Trophoblast cell (in vitro differentiated cells and primary cell): ENCODE results near the gene PRR14L.
A peak's percentile ranks its signal among the peaks of the same experiment; 100 is the strongest.
"Not testable (repeated sequence)": the region's sequence is repeated elsewhere in the genome, so short reads cannot be mapped to it uniquely, and the experiment has no call there.

ENCODE experiments used
- DNase-seq, 2 donors: peaks; one replicate each; pipeline ENCODE4 v3.0.0-alpha.2; 2016
- H2AFZ ChIP-seq: 2 replicates; pipeline ENCODE4 v1.6.1; 2013; ENCODE audit warnings: low read length, moderate library complexity, mild to moderate bottlenecking; ENCODE audit not compliant: insufficient read depth, poor library complexity
- H2AK5ac ChIP-seq: 2 replicates; pipeline ENCODE4 v1.6.1; 2013; ENCODE audit warnings: mild to moderate bottlenecking, low read length
- H2BK120ac ChIP-seq: 2 replicates; pipeline ENCODE4 v1.6.1; 2013; ENCODE audit warnings: low read length, mild to moderate bottlenecking, moderate library complexity; ENCODE audit not compliant: insufficient read depth, poor library complexity
- H2BK12ac ChIP-seq: 2 replicates; pipeline ENCODE4 v1.6.1; 2013; ENCODE audit warnings: mild to moderate bottlenecking, low read length, moderate library complexity
- H2BK5ac ChIP-seq: 2 replicates; pipeline ENCODE4 v1.6.1; 2013; ENCODE audit warnings: low read length, low read depth, moderate library complexity, mild to moderate bottlenecking; ENCODE audit not compliant: poor library complexity
- H3K14ac ChIP-seq: 2 replicates; pipeline ENCODE4 v1.6.1; 2013; ENCODE audit warnings: mild to moderate bottlenecking, low read length
- H3K18ac ChIP-seq: 2 replicates; pipeline ENCODE4 v1.6.1; 2013; ENCODE audit warnings: mild to moderate bottlenecking, low read length
- H3K23ac ChIP-seq: 2 replicates; pipeline ENCODE4 v1.6.1; 2013; ENCODE audit warnings: low read length
- H3K27ac ChIP-seq: 2 replicates; pipeline ENCODE4 v1.5.1; 2013; ENCODE audit warnings: low read depth, mild to moderate bottlenecking, inconsistent platforms, low read length, moderate library complexity
- H3K27me3 ChIP-seq: 2 replicates; pipeline ENCODE4 v1.6.1; 2013; ENCODE audit warnings: inconsistent platforms, mild to moderate bottlenecking, low read length, moderate library complexity; ENCODE audit not compliant: insufficient read depth
- H3K36me3 ChIP-seq, 2 experiments: 1 replicate in 1 of 2; 2 replicates in 1 of 2; pipeline ENCODE4 v1.6.1; 2013; ENCODE audit warnings: low read length in 2 of 2, mild to moderate bottlenecking in 2 of 2, moderate library complexity in 1 of 2; ENCODE audit not compliant: insufficient read depth in 2 of 2, control insufficient read depth in 1 of 2
- H3K4ac ChIP-seq: 2 replicates; pipeline ENCODE4 v1.6.1; 2013; ENCODE audit warnings: low read depth, mild to moderate bottlenecking, low read length, moderate library complexity
- H3K4me1 ChIP-seq, 2 experiments: 1 replicate in 1 of 2; 2 replicates in 1 of 2; pipeline ENCODE4 v1.6.1; 2013; ENCODE audit warnings: low read length in 2 of 2, mild to moderate bottlenecking in 2 of 2, moderate library complexity in 1 of 2; ENCODE audit not compliant: insufficient read depth in 2 of 2, control insufficient read depth in 1 of 2
- H3K4me2 ChIP-seq: 2 replicates; pipeline ENCODE4 v1.6.1; 2013; ENCODE audit warnings: inconsistent platforms, mild to moderate bottlenecking, low read length, moderate library complexity
- H3K4me3 ChIP-seq: 2 replicates; pipeline ENCODE4 v1.5.1; 2013; ENCODE audit warnings: mild to moderate bottlenecking, low read depth, low read length, inconsistent platforms
- H3K79me1 ChIP-seq: one replicate; pipeline ENCODE4 v1.6.1; 2013; ENCODE audit warnings: low read length
- H3K79me2 ChIP-seq: 2 replicates; pipeline ENCODE4 v1.6.1; 2013; ENCODE audit warnings: low read length, mild to moderate bottlenecking; ENCODE audit not compliant: control insufficient read depth, insufficient read depth, poor library complexity
- H3K9ac ChIP-seq: 2 replicates; pipeline ENCODE4 v1.6.1; 2013; ENCODE audit warnings: mild to moderate bottlenecking, low read length
- H3K9me3 ChIP-seq: 2 replicates; pipeline ENCODE4 v1.6.1; 2013; ENCODE audit warnings: low read depth, mild to moderate bottlenecking, control low read depth, inconsistent platforms, low read length; ENCODE audit not compliant: insufficient read depth
- H4K12ac ChIP-seq: 2 replicates; pipeline ENCODE4 v1.6.1; 2013; ENCODE audit warnings: low read depth, mild to moderate bottlenecking, low read length, moderate library complexity
- H4K8ac ChIP-seq: 2 replicates; pipeline ENCODE4 v1.6.1; 2013; ENCODE audit warnings: low read depth, mild to moderate bottlenecking, low read length, moderate library complexity
- H4K91ac ChIP-seq: one replicate; pipeline ENCODE4 v1.6.1; 2013; ENCODE audit warnings: low read depth, mild to moderate bottlenecking, low read length, moderate library complexity
- WGBS: extraction: QIAGEN DNeasy Blood & Tissue Kit; methylation state at CpG from one replicate; pipeline ENCODE4 v1.1.7; 2013; ENCODE audit warnings: missing lambda C conversion rate; ENCODE audit not compliant: insufficient read length, insufficient coverage; ENCODE audit errors: extremely low coverage; 5-methylcytosine and 5-hydroxymethylcytosine counted together

The PRR14L gene

DNA sequence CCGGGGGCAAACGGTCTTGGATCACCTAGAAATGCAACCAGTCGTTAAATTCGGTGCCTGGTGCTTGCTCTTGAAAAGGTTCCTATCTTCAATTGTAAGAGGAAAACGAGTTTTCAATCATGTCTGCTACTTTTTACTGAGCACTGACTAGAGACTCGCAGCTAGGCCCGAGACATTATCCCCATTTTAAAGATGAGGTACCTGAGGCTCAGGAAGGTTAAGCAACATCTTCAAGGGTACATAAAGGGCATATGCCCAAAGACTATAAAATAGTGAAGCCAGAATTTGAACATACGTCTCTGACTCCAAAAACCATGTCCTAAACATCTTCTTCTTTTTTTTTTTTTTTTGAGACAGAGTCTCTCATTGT, 87.3 kb downstream of the PRR14L start:
- no peak overlapping the region for H3K9ac ChIP-seq
- no CpG with 5 or more reads among the region's 8 CpGs for WGBS
- no peak for DNase-seq
- H4K12ac ChIP-seq, result no peak overlapping the region
- no peak overlapping the region for H2BK12ac ChIP-seq
- H2AFZ ChIP-seq, result peak overlapping the region; percentile 61
- peak overlapping the region; percentile 63 for H3K4me2 ChIP-seq
- H4K91ac ChIP-seq, result no peak overlapping the region
- peak overlapping the region; percentile 56 for H4K8ac ChIP-seq
- H3K9me3 ChIP-seq, result no peaks in the 10 kb centered on the region
- no peak overlapping the region for H3K4ac ChIP-seq
- H3K18ac ChIP-seq, result no peak overlapping the region
- H3K27me3 ChIP-seq, result no peaks in the 10 kb centered on the region
- H3K79me1 ChIP-seq, result no peaks in the 10 kb centered on the region
- no peak overlapping the region for H2AK5ac ChIP-seq
- H3K23ac ChIP-seq, result no peak overlapping the region
- no peak overlapping the region for H3K4me3 ChIP-seq
- peaks cover 7% of the 10 kb centered on the region for H3K79me2 ChIP-seq
- no peaks in the 10 kb centered on the region for H3K36me3 ChIP-seq
- H3K27ac ChIP-seq, result no peak overlapping the region
- no peak overlapping the region for H3K14ac ChIP-seq
- H3K4me1 ChIP-seq, result peaks cover 6 to 14% of the 10 kb centered on the region in 2 experiments
- no peak overlapping the region for H2BK120ac ChIP-seq
- no peak overlapping the region for H2BK5ac ChIP-seq

DNA sequence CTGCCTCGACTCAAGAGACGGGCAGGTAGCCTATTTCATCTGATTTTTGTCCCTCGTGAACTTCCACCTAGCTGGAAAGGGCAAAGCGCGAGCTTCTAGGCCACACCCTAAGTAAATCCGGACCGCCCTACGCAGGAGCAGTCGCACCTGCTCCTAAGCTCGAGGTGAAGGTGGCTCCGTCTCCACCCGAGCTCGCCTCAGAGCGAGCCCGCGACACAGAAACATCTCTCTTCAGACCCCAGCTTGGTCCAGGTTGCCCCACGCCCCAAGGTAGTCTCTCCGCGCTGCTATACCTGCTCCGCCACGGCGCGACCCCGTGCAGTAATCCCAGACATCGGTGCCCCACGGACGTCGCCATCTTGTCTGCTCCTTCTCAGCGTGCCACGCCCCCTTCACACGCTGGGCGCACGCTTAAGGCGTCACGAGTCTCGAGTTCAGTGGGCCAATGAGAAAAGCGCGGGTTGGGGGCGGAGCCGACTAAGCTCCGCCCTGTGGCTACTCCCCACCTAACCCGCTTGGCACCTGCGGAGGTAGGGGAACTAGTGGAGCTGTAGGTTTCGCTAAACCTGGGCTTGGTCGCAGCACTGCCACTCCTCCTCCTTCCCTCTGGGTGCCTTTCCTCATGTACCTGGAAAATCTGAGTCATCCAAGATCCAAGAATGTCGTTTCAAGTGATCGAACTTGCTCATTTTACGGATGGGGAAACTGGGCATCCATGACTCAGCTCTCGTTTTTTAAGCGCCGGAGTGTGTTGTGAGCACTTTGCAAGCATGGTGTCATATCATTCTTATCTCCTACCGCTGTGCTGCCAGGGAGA, 87.9 kb downstream of the PRR14L start, which contains the start of gene PISD:
Gene PISD, minus strand, starts transcription at position 365 of the 817 bp plus-strand sequence. Its CDS starts 7 bp downstream, at position 358.
- Histone ChIP-seq H3K9me3 (no peaks in the 10 kb centered on the region), H3K14ac (peak within 1 kb of the TSS; percentile 40), H3K9ac (peak within 1 kb of the TSS; percentile 75), H3K79me1 (no peaks in the 10 kb centered on the region), H3K4ac (peak within 1 kb of the TSS; percentile 21), H2AK5ac (peak within 1 kb of the TSS; percentile 52), H4K12ac (peak within 1 kb of the TSS; percentile 46), H3K27ac (peak within 1 kb of the TSS; percentile 9), H4K91ac (peak within 1 kb of the TSS; percentile 67), H4K8ac (peak within 1 kb of the TSS; percentile 90), H2BK120ac (peak within 1 kb of the TSS; percentile 20), H2AFZ (peak within 1 kb of the TSS; percentile 74), H3K27me3 (no peaks in the 10 kb centered on the region), H3K4me1 (peaks cover 6 to 14% of the 10 kb centered on the region in 2 experiments), H2BK12ac (no peak within 1 kb of the TSS), H3K4me2 (peak within 1 kb of the TSS; percentile 63), H2BK5ac (no peak within 1 kb of the TSS), H3K79me2 (peaks cover 7% of the 10 kb centered on the region), H3K4me3 (peak within 1 kb of the TSS; percentile 97), H3K23ac (no peak within 1 kb of the TSS), H3K18ac (peak within 1 kb of the TSS; percentile 27), H3K36me3 (no peaks in the 10 kb centered on the region)
- WGBS, result no CpG with 5 or more reads among the region's 52 CpGs
- peak; percentile 99 to 100 for DNase-seq

DNA sequence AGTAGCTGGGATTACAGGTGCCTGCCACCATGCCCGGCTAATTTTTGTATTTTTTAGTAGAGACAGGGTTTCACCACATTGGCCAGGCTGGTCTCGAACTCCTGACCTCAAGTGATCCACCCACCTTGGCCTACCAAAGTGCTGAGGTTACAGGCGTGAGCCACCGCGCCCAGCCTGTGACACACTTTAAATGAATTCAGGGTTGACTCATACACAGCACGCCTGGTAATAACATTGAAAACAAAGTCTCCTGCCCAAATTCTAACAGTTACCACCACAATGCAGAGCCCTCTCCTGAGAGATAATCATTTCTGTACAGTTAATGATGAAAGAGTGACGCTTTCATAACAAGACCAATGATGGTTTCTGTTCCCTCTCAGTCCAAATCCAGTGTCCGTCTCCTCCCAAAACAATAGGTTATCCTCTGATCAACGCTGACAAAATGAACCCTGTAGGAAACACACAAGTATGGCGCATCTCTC, 89.0 kb downstream of the PRR14L start:
- H3K18ac ChIP-seq, H3K79me2 ChIP-seq, H3K36me3 ChIP-seq, H4K8ac ChIP-seq, H2BK12ac ChIP-seq, H3K79me1 ChIP-seq, H3K9me3 ChIP-seq, H2BK5ac ChIP-seq, H2AFZ ChIP-seq, H3K4me3 ChIP-seq, H3K23ac ChIP-seq, H2BK120ac ChIP-seq, H3K14ac ChIP-seq, H3K27ac ChIP-seq, H3K27me3 ChIP-seq: not testable (repeated sequence)
- Histone ChIP-seq H3K4me2 (peak overlapping the region; percentile 63), H2AK5ac (peak overlapping the region; percentile 52), H3K4ac (peak overlapping the region; percentile 21), H4K91ac (peak overlapping the region; percentile 67), H3K4me1 (peaks cover 6 to 14% of the 10 kb centered on the region in 2 experiments), H3K9ac (peak overlapping the region; percentile 34), H4K12ac (peak overlapping the region; percentile 46)
- DNase-seq, result peak; percentile 86 to 87
- no CpG with 5 or more reads among the region's 10 CpGs for WGBS

DNA sequence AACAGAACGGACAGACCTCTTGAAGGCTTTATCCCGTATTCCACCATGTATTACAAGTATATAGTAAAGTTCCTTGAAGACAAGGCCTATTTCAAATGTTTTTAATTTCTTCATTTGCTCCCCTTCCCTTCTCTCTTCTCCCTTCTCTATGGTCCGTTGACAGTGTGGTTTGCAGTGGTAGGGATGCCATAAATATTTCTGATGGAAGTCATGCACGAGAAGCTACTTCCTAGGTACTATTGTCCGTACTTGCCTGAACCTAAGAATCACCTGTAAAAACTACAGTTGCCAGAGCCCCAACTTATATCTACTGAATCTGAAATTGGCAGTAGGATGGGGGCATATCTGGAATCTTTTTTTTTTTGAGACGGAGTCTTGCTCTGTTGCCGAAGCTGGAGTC, 90.7 kb downstream of the PRR14L start:
- H2BK12ac ChIP-seq, result no peak overlapping the region
- no peak overlapping the region for H3K27ac ChIP-seq
- H3K36me3 ChIP-seq, result no peaks in the 10 kb centered on the region
- H3K79me1 ChIP-seq, result no peaks in the 10 kb centered on the region
- no peaks in the 10 kb centered on the region for H3K9me3 ChIP-seq
- H3K79me2 ChIP-seq, result peaks cover 7% of the 10 kb centered on the region
- no peak overlapping the region for H3K4me2 ChIP-seq
- no peak overlapping the region for H3K9ac ChIP-seq
- no CpG with 5 or more reads among the region's 7 CpGs for WGBS
- no peak overlapping the region for H4K8ac ChIP-seq
- H3K23ac ChIP-seq, result no peak overlapping the region
- no peaks in the 10 kb centered on the region for H3K27me3 ChIP-seq
- H4K91ac ChIP-seq, result no peak overlapping the region
- H2BK120ac ChIP-seq, result no peak overlapping the region
- no peak overlapping the region for H3K4ac ChIP-seq
- no peak overlapping the region for H4K12ac ChIP-seq
- no peak overlapping the region for H2AFZ ChIP-seq
- DNase-seq, result peak in 1 of 2 donors; percentile 58
- no peak overlapping the region for H3K14ac ChIP-seq
- peaks cover 6 to 14% of the 10 kb centered on the region in 2 experiments for H3K4me1 ChIP-seq
- no peak overlapping the region for H3K18ac ChIP-seq
- H2BK5ac ChIP-seq, result no peak overlapping the region
- no peak overlapping the region for H3K4me3 ChIP-seq
- H2AK5ac ChIP-seq, result no peak overlapping the region
